ENCODE measurements around the gene PRKRA.
"Not testable (repeated sequence)": the region's sequence is repeated elsewhere in the genome, so short reads cannot be mapped to it uniquely, and the experiment has no call there.

GRCh38 chr2:178471313-178471712 is 20.3 kb upstream of the PRKRA start:
- not testable (repeated sequence) for TF ChIP-seq CTCF, POLR2A (IDR thresholded peaks at IDR 0.05)
